Uterus (tissue), 4 donors: Measurements from ENCODE around the gene IGF2R. TPM values are rescaled to one million over a fixed set of nuclear protein-coding genes. Genes with fewer than 3 reads are reported as not detected.

Source experiments
- DNase-seq, 2 donors: peaks; one replicate each; pipeline ENCODE4 v3.0.0-alpha.2; 2019 to 2020
- H3K27ac ChIP-seq, 2 donors: fragments of 200-600 bp; sonication (generic); 1 replicate in 1 of 2; 2 replicates in 1 of 2; pipeline ENCODE4 v1.5.1; 2016 to 2018
- H3K27me3 ChIP-seq, 2 donors: fragments of 200-600 bp; sonication (generic); one replicate each; pipeline ENCODE4 v1.5.1; 2018 to 2019; ENCODE audit warnings: control low read depth in 1 of 2
- H3K36me3 ChIP-seq, 2 donors: fragments of 200-600 bp; sonication (generic); one replicate each; pipeline ENCODE4 v1.5.1; 2019; ENCODE audit warnings: control low read depth in 1 of 2
- H3K4me1 ChIP-seq, 2 donors: fragments of 200-600 bp; sonication (generic); one replicate each; pipeline ENCODE4 v1.5.1; 2018 to 2019; ENCODE audit warnings: control low read depth in 1 of 2
- H3K4me3 ChIP-seq, 2 donors: fragments of 200-600 bp; sonication (generic); 1 replicate in 1 of 2; 2 replicates in 1 of 2; pipeline ENCODE4 v1.5.1; 2018 to 2019; ENCODE audit warnings: mild to moderate bottlenecking in 1 of 2
- H3K9me3 ChIP-seq, 2 donors: fragments of 200-600 bp; sonication (generic); one replicate each; pipeline ENCODE4 v1.5.1; 2019; ENCODE audit warnings: control low read depth in 1 of 2
- POLR2A ChIP-seq, 2 donors: fragments of 450-650 bp; IDR thresholded peaks; one replicate each; pipeline ENCODE4 v1.6.1; 2016; ENCODE audit warnings: antibody characterized with exemption in 2 of 2, mild to moderate bottlenecking in 1 of 2, moderate library complexity in 1 of 2
- intact Hi-C: fragments of 100-400 bp; cut with DNase I; formaldehyde crosslinking; loops from one replicate; pipeline ENCODE4 v1.15.1; 2023; ENCODE audit warnings: low total_unique reads
- total RNA-seq, 4 donors: library from RNA; depleted of rRNA in 3 of 4; stranded (reverse); fragments of >200 nt in 3 of 4; gene quantifications; one replicate each; pipeline versions ENCODE4 v1.1.0 to v1.2.4, GENCODE V29; 2014 to 2023
- TF ChIP-seq, protein P1 (sequence below), 4 experiments: fragments of 200-600 bp in 2 of 4; fragments of 450-650 bp in 2 of 4; sonication (generic) in 2 of 4; IDR thresholded peaks; one replicate each; pipeline ENCODE4 v1.5.1; 2016 to 2019; ENCODE audit warnings: antibody characterized with exemption in 4 of 4, mild to moderate bottlenecking in 2 of 4, moderate library complexity in 1 of 4
- donor health status: DM: yes; HTN: yes; CAD: no.

Gene IGF2R
- total RNA-seq, 4 donors from 2014 or later = 36.5 to 91.7 (median 61.7) TPM

DNA sequence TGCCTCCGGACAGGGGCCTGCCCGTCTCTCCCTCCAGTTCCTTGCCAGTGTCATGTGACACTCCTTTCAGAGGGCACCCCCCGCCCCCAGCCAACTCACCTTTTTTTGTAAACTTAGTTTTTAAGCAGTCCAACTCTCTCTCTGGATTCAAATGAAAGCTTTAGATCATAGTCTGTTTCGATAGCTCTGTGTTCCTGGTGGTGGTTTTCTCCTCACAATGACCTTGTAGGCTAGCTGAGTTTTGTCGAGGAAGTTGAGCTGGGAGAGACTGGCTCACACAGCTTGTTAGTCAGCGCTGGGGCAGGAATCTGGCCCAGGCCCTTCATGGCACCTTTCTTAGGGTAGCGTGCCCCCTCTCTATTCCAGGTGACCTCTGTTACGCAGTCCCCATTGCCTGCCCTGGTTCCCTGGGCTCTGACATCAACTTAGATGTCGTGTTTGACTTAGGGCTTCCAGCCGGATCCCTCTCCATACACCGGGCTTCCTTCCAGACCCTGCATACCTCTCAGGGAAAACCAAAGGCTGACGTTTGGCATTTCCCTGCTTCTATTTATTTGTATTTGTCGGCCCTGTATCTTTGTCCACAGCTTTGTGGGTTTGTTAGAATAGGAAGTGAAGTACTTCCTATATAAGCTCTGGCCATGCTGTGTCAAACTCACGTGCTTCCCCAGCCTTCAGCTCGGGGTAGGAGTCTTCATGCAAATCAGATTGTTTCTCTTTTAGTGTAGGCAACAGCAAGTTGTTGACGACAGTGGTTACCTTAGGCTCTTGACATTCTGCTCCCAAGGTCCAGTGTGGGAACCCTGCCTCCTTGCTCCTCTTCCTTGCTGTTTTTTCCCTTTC is 12.7 kb downstream of the IGF2R start:
- Histone ChIP-seq H3K4me3 (no peak overlapping the region), H3K27ac (peak overlapping the region; percentile 58 to 75), H3K9me3 (no peaks in the 10 kb centered on the region), H3K4me1 (peaks cover 23 to 35% of the 10 kb centered on the region in 2 donors), H3K27me3 (no peaks in the 10 kb centered on the region), H3K36me3 (no peaks in the 10 kb centered on the region)
- TF ChIP-seq, protein P1, sequence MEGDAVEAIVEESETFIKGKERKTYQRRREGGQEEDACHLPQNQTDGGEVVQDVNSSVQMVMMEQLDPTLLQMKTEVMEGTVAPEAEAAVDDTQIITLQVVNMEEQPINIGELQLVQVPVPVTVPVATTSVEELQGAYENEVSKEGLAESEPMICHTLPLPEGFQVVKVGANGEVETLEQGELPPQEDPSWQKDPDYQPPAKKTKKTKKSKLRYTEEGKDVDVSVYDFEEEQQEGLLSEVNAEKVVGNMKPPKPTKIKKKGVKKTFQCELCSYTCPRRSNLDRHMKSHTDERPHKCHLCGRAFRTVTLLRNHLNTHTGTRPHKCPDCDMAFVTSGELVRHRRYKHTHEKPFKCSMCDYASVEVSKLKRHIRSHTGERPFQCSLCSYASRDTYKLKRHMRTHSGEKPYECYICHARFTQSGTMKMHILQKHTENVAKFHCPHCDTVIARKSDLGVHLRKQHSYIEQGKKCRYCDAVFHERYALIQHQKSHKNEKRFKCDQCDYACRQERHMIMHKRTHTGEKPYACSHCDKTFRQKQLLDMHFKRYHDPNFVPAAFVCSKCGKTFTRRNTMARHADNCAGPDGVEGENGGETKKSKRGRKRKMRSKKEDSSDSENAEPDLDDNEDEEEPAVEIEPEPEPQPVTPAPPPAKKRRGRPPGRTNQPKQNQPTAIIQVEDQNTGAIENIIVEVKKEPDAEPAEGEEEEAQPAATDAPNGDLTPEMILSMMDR (IDR thresholded peaks at IDR 0.05) = no peak
- TF ChIP-seq POLR2A (IDR thresholded peaks at IDR 0.05) = no peak
- intact Hi-C loops = no loop called here
- peak in 1 of 2 donors; percentile 57 for DNase-seq

DNA sequence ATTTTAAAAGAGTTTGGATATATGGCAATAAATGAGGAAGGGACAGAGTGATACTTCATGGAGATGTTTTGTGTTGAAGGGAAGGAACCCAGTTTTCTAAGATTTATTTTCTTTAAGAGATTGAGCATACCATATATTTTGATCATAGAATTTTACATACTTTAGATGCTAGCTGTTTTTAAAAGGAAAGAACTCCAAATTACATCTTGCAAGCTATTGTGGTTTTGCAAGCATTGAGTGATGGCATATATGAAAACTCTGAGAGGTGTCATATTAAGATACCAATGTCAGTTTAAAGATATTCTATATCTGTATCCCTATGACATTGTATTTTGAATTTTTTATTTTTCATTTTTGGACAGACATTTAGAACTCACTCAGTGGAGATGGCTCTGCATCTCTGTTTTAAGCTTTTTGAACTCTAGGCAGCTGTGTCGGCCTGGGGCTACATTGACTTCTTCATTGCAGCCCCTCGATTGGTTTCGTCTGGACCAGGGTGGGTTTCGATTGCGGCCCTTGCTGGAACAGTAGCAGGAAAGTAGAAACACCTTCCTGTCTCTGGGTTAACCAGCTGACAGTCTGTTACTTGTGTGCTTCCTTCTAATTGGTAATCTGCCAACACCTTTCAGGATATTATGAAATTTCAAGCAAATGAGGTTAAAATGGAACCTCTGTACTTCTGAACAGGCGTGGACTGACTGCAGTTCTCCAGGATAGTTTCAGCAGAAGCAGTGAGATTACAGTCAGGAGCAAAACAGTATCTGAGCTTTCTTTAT is 14.0 kb downstream of the IGF2R start:
- Histone ChIP-seq H3K9me3 (no peaks in the 10 kb centered on the region), H3K36me3 (no peaks in the 10 kb centered on the region), H3K4me3 (no peak overlapping the region), H3K4me1 (peaks cover 16 to 26% of the 10 kb centered on the region in 2 donors), H3K27ac (peak overlapping the region; percentile 2 to 75), H3K27me3 (no peaks in the 10 kb centered on the region)
- intact Hi-C loops = no loop called here
- DNase-seq = no peak
- TF ChIP-seq POLR2A (IDR thresholded peaks at IDR 0.05) = no peak
- TF ChIP-seq, protein P1 (IDR thresholded peaks at IDR 0.05) = no peak

DNA sequence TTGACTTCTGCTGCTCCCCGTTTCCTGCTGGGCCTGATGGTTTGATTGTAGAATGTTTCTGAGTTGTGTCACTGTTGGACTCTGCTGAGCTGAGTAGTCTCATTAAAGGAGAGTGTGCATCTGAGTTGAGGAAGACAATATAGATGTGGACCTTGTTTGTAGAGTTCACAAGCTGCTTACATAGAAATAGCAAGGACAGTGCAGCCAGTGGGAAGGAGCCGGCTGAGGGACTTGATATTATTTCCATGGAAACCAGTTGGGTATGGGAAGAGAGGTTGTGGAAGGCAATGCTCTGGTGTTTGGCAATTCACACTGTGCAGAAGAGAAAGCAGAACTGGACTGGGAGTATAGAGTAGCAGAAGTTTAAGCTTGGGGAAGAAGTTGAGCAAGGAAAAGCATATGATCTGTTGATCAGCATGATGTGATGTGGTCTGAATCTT is 14.8 kb downstream of the IGF2R start:
- intact Hi-C loops = no loop called here
- TF ChIP-seq, protein P1 (IDR thresholded peaks at IDR 0.05) = no peak
- no peak for TF ChIP-seq POLR2A (IDR thresholded peaks at IDR 0.05)
- no peak for DNase-seq
- Histone ChIP-seq H3K27ac (peak overlapping the region in 1 of 2 donors; percentile 2), H3K4me1 (peaks cover 18 to 19% of the 10 kb centered on the region in 2 donors), H3K9me3 (no peaks in the 10 kb centered on the region), H3K4me3 (no peak overlapping the region), H3K36me3 (no peaks in the 10 kb centered on the region), H3K27me3 (no peaks in the 10 kb centered on the region)

DNA sequence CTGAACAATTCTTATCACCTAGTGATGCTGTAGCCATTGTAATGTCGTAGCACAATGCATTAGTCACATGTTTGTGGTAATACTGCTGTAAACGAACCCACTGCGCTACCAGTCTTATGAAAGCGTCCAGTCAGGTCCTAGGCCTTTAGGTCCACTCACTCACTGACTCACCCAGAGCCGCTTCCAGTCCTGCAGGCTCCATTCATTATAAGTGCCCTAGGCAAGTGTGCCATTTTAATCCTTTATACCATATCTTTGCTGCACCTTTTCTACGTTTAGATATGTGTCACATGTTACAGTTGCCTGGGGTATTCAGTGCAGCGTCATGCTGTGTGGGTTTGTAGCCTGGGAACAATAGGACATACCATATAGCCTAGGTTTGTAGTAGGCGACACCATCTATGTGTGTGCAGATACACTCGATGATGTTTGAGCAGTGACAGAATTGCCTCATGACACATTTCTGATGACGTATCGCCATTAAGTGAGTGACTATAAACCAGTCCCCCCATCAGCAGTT is 15.4 kb downstream of the IGF2R start:
- no peaks in the 10 kb centered on the region for H3K9me3 ChIP-seq
- no peak for DNase-seq
- no peak overlapping the region for H3K27ac ChIP-seq
- H3K4me1 ChIP-seq = peaks cover 18 to 20% of the 10 kb centered on the region in 2 donors
- intact Hi-C loops = no loop called here
- TF ChIP-seq POLR2A (IDR thresholded peaks at IDR 0.05) = no peak
- TF ChIP-seq, protein P1 (IDR thresholded peaks at IDR 0.05) = no peak
- no peak overlapping the region for H3K4me3 ChIP-seq
- no peaks in the 10 kb centered on the region for H3K27me3 ChIP-seq
- H3K36me3 ChIP-seq = no peaks in the 10 kb centered on the region
